HG03095 (cell line): Measurements from ENCODE around the gene FBXW8.

Experiments used
- ATAC-seq: cut with Tn5 transposase; IDR thresholded peaks from one replicate; pipeline ENCODE4 v1.9.1; 2021; ENCODE audit warnings: moderate library complexity; ENCODE audit not compliant: unreplicated experiment

FBXW8 gene

GRCh38 chr12:117036046-117036445 lies 125.3 kb downstream of the FBXW8 start:
- ATAC-seq: no peak

- no peak for ATAC-seq
Measured at GRCh38 chr12:117036547-117036946, 125.8 kb downstream of the FBXW8 start.

DNA sequence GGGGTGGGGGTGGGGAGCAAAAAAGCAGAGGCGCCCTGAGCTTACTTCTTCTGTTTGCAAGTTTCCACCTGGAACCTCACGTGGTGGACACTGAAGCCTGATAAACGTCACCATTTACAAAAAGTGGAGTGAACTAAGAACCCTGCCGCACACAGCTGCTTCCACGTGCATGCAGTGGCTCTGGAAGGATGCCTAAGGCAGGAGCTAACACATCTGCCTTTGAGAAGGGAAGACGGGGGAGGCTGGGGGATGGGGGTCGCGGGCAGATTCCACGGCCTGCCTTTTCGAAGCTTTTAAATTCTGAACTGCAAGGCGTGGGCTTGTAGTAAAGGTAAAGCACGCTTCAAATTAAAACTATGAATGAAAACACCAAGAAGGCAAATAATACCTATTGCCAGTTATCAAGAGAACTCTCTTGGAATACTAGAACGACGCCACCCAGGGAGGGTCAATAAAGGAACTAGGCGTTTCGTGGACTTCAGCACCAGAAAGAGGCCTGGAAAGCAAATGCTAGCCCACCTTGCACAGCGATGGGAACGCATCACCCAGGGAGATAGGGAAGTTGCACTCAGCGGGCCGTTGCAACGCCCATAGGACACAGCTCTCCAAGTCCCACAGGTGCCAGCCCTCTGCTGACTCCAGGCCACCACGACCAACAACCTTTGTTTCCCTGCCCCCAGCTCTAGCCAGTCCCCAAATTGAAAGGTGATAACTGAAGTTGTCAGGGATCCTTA lies 126.7 kb downstream of the FBXW8 start:
- ATAC-seq: no peak

DNA sequence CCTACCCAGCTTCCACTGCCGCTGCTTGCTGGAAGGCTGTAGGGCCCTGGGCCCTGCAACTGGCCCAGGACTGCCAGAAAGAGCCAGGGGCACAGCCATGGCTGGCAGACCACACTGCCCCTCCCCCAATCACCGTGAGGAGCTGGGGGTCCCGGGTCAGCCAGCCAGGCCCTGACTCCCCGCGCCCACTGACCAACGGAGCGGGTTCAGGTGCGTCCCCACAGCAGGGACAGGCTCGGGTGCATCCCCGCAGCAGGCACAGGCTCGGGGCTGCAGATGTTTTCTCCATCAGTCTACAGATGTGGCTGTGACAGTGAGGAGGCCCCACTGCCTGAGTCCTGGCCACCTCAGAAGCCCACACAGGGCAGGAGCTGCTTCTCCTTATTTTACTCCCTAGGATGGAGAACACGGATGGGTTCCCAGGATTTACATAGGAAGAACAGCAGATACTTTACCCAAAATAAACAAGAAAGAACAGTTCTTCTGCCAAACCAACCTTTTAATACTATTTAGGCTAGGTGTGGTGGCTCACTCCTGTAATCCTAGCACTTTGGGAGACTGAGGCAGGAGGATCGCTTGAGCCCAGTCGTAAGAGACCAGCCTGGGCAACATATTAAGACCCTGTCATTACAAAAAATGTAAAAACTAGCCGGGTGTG lies 127.4 kb downstream of the FBXW8 start:
- ATAC-seq: no peak

GRCh38 chr12:117038919-117039318 lies 128.2 kb downstream of the FBXW8 start:
- ATAC-seq: no peak

- no peak for ATAC-seq
Measured at GRCh38 chr12:117039891-117040309, 129.2 kb downstream of the FBXW8 start.

DNA sequence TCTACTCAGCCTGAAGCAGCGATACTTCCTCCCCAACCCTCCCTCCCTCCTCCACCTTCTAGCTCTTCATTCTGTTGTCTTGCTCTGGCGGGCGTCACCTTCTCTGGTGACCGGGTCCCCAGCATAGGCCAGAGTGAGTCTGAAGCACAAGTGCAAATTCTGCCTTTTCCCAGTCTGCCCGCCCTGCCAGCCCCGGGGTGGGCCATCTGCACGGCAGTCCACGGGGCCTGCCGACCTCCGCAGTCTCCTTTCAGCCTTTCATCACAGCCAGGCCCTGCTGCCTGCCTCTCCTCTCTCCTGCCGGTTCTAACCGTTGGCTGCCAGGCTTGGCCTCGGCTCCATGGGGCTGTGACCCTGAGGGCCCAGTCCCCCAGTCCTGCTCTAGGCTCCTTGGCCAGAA lies 129.7 kb downstream of the FBXW8 start:
- no peak for ATAC-seq

GRCh38 chr12:117041798-117042170 lies 131.0 kb downstream of the FBXW8 start:
- ATAC-seq: no peak

DNA sequence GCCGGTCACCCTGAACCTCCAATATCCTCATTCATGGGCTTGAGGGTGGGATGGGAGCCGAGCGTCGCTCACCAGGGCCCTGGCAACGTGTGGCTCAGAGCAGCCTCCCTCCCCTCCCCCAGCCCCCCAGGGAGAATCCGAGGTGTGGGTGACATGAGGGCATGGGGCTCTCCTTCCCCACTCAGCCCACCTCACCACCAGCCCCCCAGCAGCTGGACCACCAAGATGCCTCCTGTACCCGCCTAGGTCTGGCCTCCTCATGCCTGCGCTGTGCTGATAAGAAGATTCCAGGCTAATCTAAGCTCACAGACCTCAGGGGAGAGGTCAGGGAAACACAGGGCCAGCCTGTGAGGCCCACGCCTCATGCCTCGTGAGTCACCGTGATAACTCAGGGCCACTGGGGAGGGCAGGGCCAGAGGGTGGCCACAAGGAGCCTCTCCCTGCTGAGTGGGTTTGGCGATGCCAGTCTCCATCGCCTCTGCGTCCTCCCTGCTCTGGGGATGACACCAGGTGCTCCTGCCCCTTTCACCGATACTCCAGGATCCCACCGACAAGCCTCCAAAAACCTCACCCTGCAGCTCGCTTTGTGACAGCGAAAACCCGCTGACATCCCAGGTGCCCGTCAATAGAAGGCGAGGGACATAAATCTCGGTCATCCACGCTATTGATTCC lies 131.6 kb downstream of the FBXW8 start:
- ATAC-seq: no peak

DNA sequence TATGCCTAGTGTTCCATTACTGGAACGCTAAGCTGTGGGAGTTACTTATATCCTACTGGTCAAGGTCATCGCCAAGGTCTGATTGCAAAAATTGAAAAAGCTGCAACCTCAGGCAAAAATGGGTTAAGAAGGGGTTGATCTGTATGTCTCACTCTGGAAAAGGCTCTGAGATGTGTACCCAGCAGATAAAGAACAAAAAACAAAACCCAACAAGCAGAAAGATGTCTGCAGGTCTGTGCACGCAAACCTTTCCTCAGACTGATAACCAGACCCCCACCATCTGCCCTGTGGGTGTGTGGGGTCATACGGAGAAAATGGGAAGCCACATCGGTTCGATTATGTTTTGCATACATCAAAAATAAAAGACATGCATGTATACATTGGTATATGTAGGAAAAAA lies 132.1 kb downstream of the FBXW8 start:
- ATAC-seq: no peak

DNA sequence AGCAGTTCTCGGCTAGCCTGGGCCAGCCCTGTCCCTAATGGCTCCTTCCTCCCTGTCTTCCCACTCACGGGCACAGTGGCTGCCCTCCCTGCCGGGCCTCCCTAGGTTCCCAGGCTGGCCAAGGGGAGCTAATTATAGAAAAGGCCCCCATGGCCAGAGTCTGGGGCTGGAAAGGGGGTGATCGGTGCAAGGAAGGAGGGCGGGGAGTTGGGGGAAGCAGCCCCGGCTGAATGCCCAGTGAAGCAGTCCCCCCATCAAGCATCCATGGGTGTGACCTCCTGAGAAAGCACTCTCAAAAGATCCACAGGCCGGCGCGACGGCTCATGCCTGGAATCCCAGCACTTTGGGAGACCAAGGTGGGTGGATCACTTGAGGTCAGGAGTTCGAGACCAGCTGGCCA lies 133.6 kb downstream of the FBXW8 start:
- ATAC-seq: no peak

DNA sequence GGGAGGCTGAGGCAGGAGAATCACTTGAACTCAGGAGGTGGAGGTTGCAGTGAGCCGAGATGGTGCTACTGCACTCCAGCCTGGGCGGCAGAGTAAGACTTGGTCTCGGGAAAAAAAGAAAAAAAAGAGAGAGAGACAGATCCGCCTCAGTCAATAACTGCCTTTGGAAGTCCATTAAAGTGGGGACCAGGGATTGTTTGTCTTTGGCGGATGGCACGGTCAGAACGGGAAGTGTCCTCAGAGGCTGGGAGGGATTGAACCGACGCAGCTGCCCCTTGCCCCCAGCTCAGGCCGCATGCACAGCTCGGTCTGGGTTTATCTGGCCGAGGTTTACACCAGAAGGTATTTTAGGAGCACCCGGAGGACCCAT lies 134.0 kb downstream of the FBXW8 start:
- ATAC-seq: no peak

DNA sequence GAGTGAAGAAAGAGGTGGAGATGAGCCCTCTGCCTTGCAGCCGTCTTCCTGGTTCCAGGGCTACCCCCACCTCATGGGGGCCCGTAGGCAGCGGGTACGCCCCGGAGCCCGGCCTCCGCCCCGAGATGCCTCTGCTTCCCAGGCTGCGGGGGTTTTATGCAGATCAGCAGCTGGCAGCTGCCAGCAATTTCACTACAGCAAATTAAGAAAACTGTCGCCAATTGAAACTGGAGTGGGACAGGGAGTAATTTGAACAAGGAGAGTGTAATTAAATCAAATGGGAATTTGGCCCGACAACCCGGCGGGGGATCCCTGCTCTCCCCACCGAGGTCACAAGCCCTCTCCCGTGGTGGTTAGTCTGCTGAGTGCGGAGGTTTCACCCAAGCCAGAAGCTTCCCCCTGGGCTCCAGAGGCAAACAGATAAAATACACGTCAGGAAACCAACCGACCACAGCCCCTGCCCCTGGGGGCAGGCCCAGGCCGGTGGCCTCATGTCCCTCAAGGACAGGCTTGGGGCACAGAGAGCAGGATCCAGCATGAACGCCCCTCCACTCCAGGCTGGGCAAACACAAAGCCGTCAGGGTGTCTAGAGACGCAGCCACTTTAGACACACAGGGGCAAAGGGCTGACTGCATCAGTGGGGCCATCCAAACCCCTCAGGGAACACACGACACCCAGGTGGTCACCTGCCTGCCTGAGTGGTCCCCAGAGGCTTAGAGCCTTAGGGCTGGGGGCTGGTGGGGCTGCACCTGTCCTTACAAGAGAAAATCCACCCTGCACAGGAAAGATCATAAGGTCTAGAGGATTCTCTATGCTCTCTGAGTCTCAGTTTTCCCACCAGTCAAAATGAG lies 134.6 kb downstream of the FBXW8 start:
- ATAC-seq: no peak

DNA sequence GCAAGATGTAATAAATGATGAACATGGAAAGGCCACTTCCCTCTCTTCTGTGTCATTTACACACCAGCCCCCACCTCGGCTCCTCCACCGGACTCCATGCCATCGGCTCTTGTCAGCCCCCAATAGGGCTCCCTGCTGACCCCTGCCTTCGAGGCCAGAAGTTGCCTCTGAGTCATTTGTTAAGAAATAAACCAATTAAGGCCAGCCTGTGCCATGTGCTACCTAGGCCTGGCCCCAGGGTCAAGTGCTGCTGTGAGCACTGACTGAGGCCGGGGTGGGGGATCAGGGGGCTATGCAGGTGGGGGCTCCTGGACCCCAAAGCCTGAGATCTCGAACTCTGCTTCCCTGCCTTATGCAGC lies 135.2 kb downstream of the FBXW8 start:
- ATAC-seq: no peak

DNA sequence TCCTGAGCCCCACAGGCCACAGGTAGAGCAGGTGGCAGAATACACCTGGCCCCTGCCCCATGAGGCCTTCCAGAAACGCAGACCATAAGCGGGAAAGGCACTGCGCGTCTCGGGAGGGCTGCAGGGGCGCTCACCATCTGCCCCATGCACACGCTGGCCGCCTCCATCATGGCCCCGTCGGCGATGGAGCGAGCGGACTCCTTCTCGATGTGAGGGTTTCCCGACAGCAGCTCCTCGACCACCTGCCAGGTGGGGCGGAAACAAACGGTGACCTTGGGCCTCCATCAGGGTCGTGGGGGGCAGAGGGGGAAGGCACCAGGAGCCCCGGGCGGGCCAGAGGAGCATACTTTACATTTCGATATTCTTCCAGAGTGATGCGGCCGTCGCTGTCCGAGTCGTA lies 135.7 kb downstream of the FBXW8 start:
- ATAC-seq: no peak

- no peak for ATAC-seq
Measured at GRCh38 chr12:117046861-117047530, 136.2 kb downstream of the FBXW8 start.

GRCh38 chr12:117047810-117048584 lies 137.2 kb downstream of the FBXW8 start:
- ATAC-seq: no peak

DNA sequence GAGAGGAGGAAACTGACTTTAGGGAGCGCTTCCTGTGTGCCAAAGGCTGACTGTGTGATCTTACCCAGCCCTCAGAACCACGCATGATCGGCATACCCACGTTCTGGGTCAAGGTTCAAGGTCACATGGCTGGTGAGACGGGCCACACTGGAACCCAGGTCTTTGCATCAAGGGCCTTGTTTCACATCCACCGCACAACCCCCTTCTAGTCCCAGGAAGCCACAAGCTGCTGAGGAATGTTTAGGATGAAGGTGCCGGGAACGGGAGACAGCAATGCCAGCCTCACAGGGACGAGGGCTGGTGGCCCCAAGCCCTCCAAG lies 137.8 kb downstream of the FBXW8 start:
- no peak for ATAC-seq

DNA sequence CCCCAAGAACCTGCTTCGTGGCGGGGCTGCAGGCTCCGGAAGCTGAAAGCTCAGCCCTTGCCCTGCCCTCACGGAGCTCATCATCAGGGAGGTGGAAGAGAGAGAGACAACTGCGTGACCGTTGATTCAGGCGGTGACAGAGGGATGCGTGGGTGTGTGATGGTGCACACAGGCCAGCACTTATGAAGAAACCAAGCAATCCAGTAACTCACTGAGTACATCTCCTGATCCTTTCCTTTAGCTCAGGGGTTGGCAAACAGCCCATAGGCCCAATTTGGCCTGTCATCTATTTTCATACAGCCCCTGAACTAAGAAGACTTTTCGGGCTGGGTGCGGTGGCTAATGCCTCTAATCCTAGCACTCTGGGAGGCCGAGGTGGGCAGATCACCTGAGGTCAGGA lies 138.5 kb downstream of the FBXW8 start:
- no peak for ATAC-seq

- no peak for ATAC-seq
Measured at GRCh38 chr12:117050060-117050459, 139.3 kb downstream of the FBXW8 start.
